ENCODE results near the gene ADCY2. TPM values are rescaled to one million over a fixed set of nuclear protein-coding genes. Genes with fewer than 3 reads are reported as not detected.

ADCY2 gene
- total RNA-seq, 1 experiment from 2014 or later: not detected

DNA sequence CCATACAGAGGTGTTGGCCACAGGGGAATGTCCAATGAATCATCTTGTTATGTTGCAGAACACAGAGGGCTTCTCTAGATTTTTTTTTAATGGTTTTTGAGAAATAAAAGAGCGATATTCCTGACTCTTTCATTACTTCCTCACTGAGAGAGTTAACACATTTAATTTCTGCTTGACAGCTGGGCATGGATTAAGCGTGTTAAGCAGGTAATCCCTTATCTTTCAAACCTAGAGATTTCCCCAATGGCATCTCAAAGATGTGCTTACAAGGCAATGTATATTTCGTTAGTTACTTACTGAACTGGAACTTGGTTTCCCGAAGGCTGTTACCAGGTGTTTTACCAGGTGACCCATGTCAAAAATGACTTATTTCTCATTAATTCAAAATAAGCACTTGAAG, 21.8 kb upstream of the ADCY2 start:
- intact Hi-C loops (cut with micrococcal nuclease): no loop called here
- ChIA-PET CTCF (interaction anchor here (1.1 kb wide), 1 partner anchor 48 kb away, joined by 3 read pairs; no protein-coding TSS in a partner anchor), POLR2A (no interaction called here)
- Mint-ChIP-seq H3K4me1 (ENCODE audit: insufficient read depth, unreplicated experiment) (no peaks in the 10 kb centered on the region), H3K4me3 (ENCODE audit: unreplicated experiment) (no peak overlapping the region), H3K9me3 (ENCODE audit: unreplicated experiment) (peaks cover 32% of the 10 kb centered on the region), H3K27me3 (ENCODE audit: insufficient read depth, unreplicated experiment) (peaks cover 23% of the 10 kb centered on the region), H3K36me3 (ENCODE audit: insufficient read depth, unreplicated experiment) (no peaks in the 10 kb centered on the region), H3K27ac (ENCODE audit: low read depth, unreplicated experiment) (no peak overlapping the region)
- no peak for DNase-seq (ENCODE audit: unreplicated experiment)
- no TSS peak for BruUV-seq (replicated peaks)
- TF ChIP-seq, protein P1, sequence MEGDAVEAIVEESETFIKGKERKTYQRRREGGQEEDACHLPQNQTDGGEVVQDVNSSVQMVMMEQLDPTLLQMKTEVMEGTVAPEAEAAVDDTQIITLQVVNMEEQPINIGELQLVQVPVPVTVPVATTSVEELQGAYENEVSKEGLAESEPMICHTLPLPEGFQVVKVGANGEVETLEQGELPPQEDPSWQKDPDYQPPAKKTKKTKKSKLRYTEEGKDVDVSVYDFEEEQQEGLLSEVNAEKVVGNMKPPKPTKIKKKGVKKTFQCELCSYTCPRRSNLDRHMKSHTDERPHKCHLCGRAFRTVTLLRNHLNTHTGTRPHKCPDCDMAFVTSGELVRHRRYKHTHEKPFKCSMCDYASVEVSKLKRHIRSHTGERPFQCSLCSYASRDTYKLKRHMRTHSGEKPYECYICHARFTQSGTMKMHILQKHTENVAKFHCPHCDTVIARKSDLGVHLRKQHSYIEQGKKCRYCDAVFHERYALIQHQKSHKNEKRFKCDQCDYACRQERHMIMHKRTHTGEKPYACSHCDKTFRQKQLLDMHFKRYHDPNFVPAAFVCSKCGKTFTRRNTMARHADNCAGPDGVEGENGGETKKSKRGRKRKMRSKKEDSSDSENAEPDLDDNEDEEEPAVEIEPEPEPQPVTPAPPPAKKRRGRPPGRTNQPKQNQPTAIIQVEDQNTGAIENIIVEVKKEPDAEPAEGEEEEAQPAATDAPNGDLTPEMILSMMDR (IDR thresholded peaks at IDR 0.05; ENCODE audit: unreplicated experiment): no peak

DNA sequence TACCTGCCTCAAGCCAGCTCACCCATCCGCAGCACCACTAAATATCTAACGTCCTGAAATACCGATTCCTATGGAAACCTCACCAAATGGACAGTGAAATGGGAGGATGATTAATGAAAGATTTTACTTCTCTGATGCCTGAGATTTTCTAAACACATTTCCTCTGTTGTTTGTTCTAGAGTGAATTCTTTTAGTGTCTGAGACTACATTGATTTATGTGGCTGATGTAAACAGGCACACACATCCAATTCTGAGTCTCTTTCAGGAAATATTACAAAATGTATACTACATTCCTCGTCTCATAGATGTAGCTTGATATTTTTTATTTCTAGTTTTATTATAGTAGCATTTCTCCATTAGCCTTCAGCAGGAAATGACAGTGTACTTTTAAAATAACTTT, 20.5 kb upstream of the ADCY2 start:
- no peak overlapping the region for H3K4me3 Mint-ChIP-seq (ENCODE audit: unreplicated experiment)
- peaks cover 32% of the 10 kb centered on the region for H3K9me3 Mint-ChIP-seq (ENCODE audit: unreplicated experiment)
- no peak for DNase-seq (ENCODE audit: unreplicated experiment)
- BruUV-seq (replicated peaks): no TSS peak
- peaks cover 23% of the 10 kb centered on the region for H3K27me3 Mint-ChIP-seq (ENCODE audit: insufficient read depth, unreplicated experiment)
- H3K4me1 Mint-ChIP-seq (ENCODE audit: insufficient read depth, unreplicated experiment): no peaks in the 10 kb centered on the region
- no peaks in the 10 kb centered on the region for H3K36me3 Mint-ChIP-seq (ENCODE audit: insufficient read depth, unreplicated experiment)
- TF ChIP-seq, protein P1 (IDR thresholded peaks at IDR 0.05; ENCODE audit: unreplicated experiment): no peak
- POLR2A ChIA-PET: no interaction called here
- intact Hi-C loops (cut with micrococcal nuclease): no loop called here
- CTCF ChIA-PET: interaction anchor here (0.6 kb wide), 1 partner anchor 75 kb away, joined by 3 read pairs; no protein-coding TSS in a partner anchor
- H3K27ac Mint-ChIP-seq (ENCODE audit: low read depth, unreplicated experiment): no peak overlapping the region

DNA sequence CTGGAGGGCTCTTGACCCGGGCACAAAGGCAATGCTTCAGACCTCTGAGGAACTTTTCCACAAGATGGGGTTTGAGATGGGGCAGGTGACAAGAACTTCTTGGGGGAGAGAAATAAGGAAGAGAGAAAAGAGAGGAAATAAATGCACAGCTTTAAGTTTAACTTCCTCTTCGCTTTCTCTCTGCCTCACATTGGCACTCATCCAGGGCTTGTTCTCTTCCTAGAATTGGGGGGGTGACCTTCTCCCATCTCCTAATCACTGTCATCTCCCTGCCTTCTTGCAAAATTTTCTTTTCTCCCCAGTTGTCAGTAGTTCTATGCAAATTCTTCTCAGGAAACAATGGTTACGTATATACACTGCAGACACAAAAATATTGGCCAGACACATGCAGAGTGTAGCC, 19.1 kb upstream of the ADCY2 start:
- intact Hi-C loops (cut with micrococcal nuclease): no loop called here
- no TSS peak for BruUV-seq (replicated peaks)
- H3K9me3 Mint-ChIP-seq (ENCODE audit: unreplicated experiment): peaks cover 22% of the 10 kb centered on the region

DNA sequence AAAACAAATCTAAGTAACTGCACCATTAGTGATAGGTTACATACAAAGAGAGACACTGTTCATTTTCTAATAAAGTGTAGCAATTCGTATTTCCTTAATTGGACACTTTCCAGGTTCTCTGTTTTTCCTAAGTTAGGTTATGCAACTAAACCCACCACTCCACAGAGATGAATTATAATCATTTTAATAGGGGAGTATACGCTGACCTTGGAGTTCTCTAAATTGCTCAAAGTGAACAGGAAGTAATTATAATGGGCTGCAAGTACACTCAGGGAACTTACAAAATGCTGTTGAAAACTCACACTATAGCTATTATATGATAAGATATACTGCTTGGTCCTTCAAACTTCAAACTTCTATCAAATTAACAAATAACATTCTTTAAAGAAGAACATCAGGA, 18.2 kb upstream of the ADCY2 start:
- intact Hi-C loops (cut with micrococcal nuclease): no loop called here
- H3K27ac Mint-ChIP-seq (ENCODE audit: low read depth, unreplicated experiment): no peak overlapping the region
- H3K9me3 Mint-ChIP-seq (ENCODE audit: unreplicated experiment): peaks cover 16% of the 10 kb centered on the region
- no TSS peak for BruUV-seq (replicated peaks)
- POLR2A ChIA-PET: no interaction called here
- CTCF ChIA-PET: interaction anchor here (0.8 kb wide), 1 partner anchor 117 kb away, joined by 4 read pairs; no protein-coding TSS in a partner anchor
- TF ChIP-seq, protein P1 (IDR thresholded peaks at IDR 0.05; ENCODE audit: unreplicated experiment): no peak
- no peaks in the 10 kb centered on the region for H3K4me1 Mint-ChIP-seq (ENCODE audit: insufficient read depth, unreplicated experiment)
- H3K4me3 Mint-ChIP-seq (ENCODE audit: unreplicated experiment): no peak overlapping the region
- no peaks in the 10 kb centered on the region for H3K36me3 Mint-ChIP-seq (ENCODE audit: insufficient read depth, unreplicated experiment)
- DNase-seq (ENCODE audit: unreplicated experiment): no peak
- peaks cover 23% of the 10 kb centered on the region for H3K27me3 Mint-ChIP-seq (ENCODE audit: insufficient read depth, unreplicated experiment)

More for the DNA sequence above, 19.1 kb upstream of the ADCY2 start:
- CTCF ChIA-PET: no interaction called here
- no peak overlapping the region for H3K4me3 Mint-ChIP-seq (ENCODE audit: unreplicated experiment)
- H3K4me1 Mint-ChIP-seq (ENCODE audit: insufficient read depth, unreplicated experiment): no peaks in the 10 kb centered on the region
- TF ChIP-seq, protein P1 (IDR thresholded peaks at IDR 0.05; ENCODE audit: unreplicated experiment): no peak
- peaks cover 23% of the 10 kb centered on the region for H3K27me3 Mint-ChIP-seq (ENCODE audit: insufficient read depth, unreplicated experiment)
- H3K36me3 Mint-ChIP-seq (ENCODE audit: insufficient read depth, unreplicated experiment): no peaks in the 10 kb centered on the region
- POLR2A ChIA-PET: no interaction called here
- DNase-seq (ENCODE audit: unreplicated experiment): no peak
- H3K27ac Mint-ChIP-seq (ENCODE audit: low read depth, unreplicated experiment): no peak overlapping the region

Data from MCF 10A (cell line).